HG03558 (cell line): Measurements from ENCODE around the gene USP17L20.
"Not testable (repeated sequence)": the region's sequence is repeated elsewhere in the genome, so short reads cannot be mapped to it uniquely, and the experiment has no call there.

Experiments
- ATAC-seq: cut with Tn5 transposase; IDR thresholded peaks from one replicate; pipeline ENCODE4 v1.9.1; 2021; ENCODE audit warnings: moderate number of reproducible peaks; ENCODE audit not compliant: unreplicated experiment; ENCODE audit errors: extremely low read depth

USP17L20 gene

GRCh38 chr4:9257824-9258223 lies at the start of gene USP17L20:
USP17L20 (plus strand) TSS chr4:9258124; CDS start chr4:9258124, 0 bp downstream.
- ATAC-seq: not testable (repeated sequence)

- ATAC-seq: not testable (repeated sequence)
Measured at GRCh38 chr4:9210357-9210756, 47.6 kb upstream of the USP17L20 start, which contains the start of gene USP17L10. USP17L10 (plus strand) TSS chr4:9210657; CDS start chr4:9210657, 0 bp downstream.

GRCh38 chr4:9214701-9215100 lies 43.2 kb upstream of the USP17L20 start:
- not testable (repeated sequence) for ATAC-seq

GRCh38 chr4:9215105-9215504 lies 42.8 kb upstream of the USP17L20 start, which contains the start of gene USP17L11:
USP17L11 (plus strand) TSS chr4:9215405; CDS start chr4:9215405, 0 bp downstream.
- ATAC-seq: not testable (repeated sequence)

- ATAC-seq: not testable (repeated sequence)
Measured at GRCh38 chr4:9219852-9220251, 38.1 kb upstream of the USP17L20 start, which contains the start of gene USP17L12. USP17L12 (plus strand) TSS chr4:9220152; CDS start chr4:9220152, 0 bp downstream.

GRCh38 chr4:9224596-9224995 lies 33.3 kb upstream of the USP17L20 start, which contains the start of gene USP17L13:
USP17L13 (plus strand) TSS chr4:9224896; CDS start chr4:9224896, 0 bp downstream.
- not testable (repeated sequence) for ATAC-seq

GRCh38 chr4:9230249-9230648 lies 27.7 kb upstream of the USP17L20 start:
- ATAC-seq: not testable (repeated sequence)

GRCh38 chr4:9234085-9234484 lies 23.8 kb upstream of the USP17L20 start, which contains the start of gene USP17L15:
USP17L15 (plus strand) TSS chr4:9234385; CDS start chr4:9234385, 0 bp downstream.
- ATAC-seq: not testable (repeated sequence)

- ATAC-seq: not testable (repeated sequence)
Measured at GRCh38 chr4:9238461-9238860, 19.5 kb upstream of the USP17L20 start.

GRCh38 chr4:9243579-9243978 lies 14.3 kb upstream of the USP17L20 start, which contains the start of gene USP17L17:
USP17L17 (plus strand) TSS chr4:9243879; CDS start chr4:9243879, 0 bp downstream.
- ATAC-seq: not testable (repeated sequence)

GRCh38 chr4:9247953-9248680 lies 9.8 kb upstream of the USP17L20 start, which contains the start of gene USP17L18:
USP17L18 (plus strand) TSS chr4:9248630; CDS start chr4:9248630, 0 bp downstream.
- not testable (repeated sequence) for ATAC-seq

- ATAC-seq: not testable (repeated sequence)
Measured at GRCh38 chr4:9253078-9253477, 4.8 kb upstream of the USP17L20 start, which contains the start of gene USP17L19. USP17L19 (plus strand) TSS chr4:9253378; CDS start chr4:9253378, 0 bp downstream.

GRCh38 chr4:9262572-9262971 lies 4.6 kb downstream of the USP17L20 start, which contains the start of gene USP17L21:
USP17L21 (plus strand) TSS chr4:9262872; CDS start chr4:9262872, 0 bp downstream.
- not testable (repeated sequence) for ATAC-seq

- ATAC-seq: not testable (repeated sequence)
Measured at GRCh38 chr4:9267319-9267718, 9.4 kb downstream of the USP17L20 start, which contains the start of gene USP17L22. USP17L22 (plus strand) TSS chr4:9267619; CDS start chr4:9267619, 0 bp downstream.

GRCh38 chr4:9271719-9272118 lies 13.8 kb downstream of the USP17L20 start:
- ATAC-seq: not testable (repeated sequence)
